GM23338 (cell line): ENCODE results near the gene FAM81A.

Source experiments
- CREB1 ChIP-seq: fragments of 250-450 bp; sonication (Bioruptor Pico); IDR thresholded peaks from 2 replicates; pipeline ENCODE4 v1.5.0; 2020; ENCODE audit warnings: low read depth, mild to moderate bottlenecking, moderate library complexity
- CTCF ChIP-seq, 2 experiments: fragments of 200-600 bp in 1 of 2; sonication (generic) in 1 of 2; conservative IDR thresholded peaks; 2 replicates each; pipeline versions ENCODE4 v1.5.1 to v1.6.1; 2016 to 2017; ENCODE audit warnings: antibody characterized with exemption in 2 of 2, low read depth in 2 of 2, mild to moderate bottlenecking in 2 of 2, moderate library complexity in 1 of 2
- ETS1 ChIP-seq: IDR thresholded peaks from 2 replicates; pipeline ENCODE4 v1.6.1; 2016; ENCODE audit warnings: antibody characterized with exemption
- EZH2 ChIP-seq: fragments of 200-600 bp; sonication (generic); IDR thresholded peaks from one replicate; pipeline ENCODE4 v1.8.0; 2017; ENCODE audit warnings: antibody characterized with exemption, mild to moderate bottlenecking, low read depth; ENCODE audit not compliant: unreplicated experiment
- EZH2phosphoT487 ChIP-seq: fragments of 200-600 bp; sonication (generic); IDR thresholded peaks from one replicate; pipeline ENCODE4 v1.8.1; 2018; ENCODE audit warnings: antibody characterized with exemption; ENCODE audit not compliant: unreplicated experiment
- JUNB ChIP-seq: IDR thresholded peaks from one replicate; pipeline ENCODE4 v1.6.1; 2016; ENCODE audit warnings: antibody characterized with exemption; ENCODE audit not compliant: unreplicated experiment
- POLR2AphosphoS5 ChIP-seq: IDR thresholded peaks from 2 replicates; pipeline ENCODE4 v1.6.1; 2016; ENCODE audit warnings: antibody characterized with exemption, low read depth
- REST ChIP-seq: IDR thresholded peaks from one replicate; pipeline ENCODE4 v1.6.1; 2018; ENCODE audit warnings: antibody characterized with exemption; ENCODE audit not compliant: unreplicated experiment

- TF ChIP-seq CTCF (conservative IDR thresholded peaks at IDR 0.05; ENCODE audit: low read depth in 2 of 2) (no peak), CREB1 (no peak), ETS1 (no peak), REST (no peak), POLR2AphosphoS5 (no peak), EZH2 (no peak), EZH2phosphoT487 (no peak), JUNB (no peak)
Observed at GRCh38 chr15:59398220-59398619, 39.8 kb upstream of the FAM81A start.
